ENCODE data around the gene MLLT3. TPM values are rescaled to one million over a fixed set of nuclear protein-coding genes. Genes with fewer than 3 reads are reported as not detected.

The MLLT3 gene
- total RNA-seq, 4 donors from 2014 or later, result 15.1 to 30.5 (median 18.4) TPM

DNA sequence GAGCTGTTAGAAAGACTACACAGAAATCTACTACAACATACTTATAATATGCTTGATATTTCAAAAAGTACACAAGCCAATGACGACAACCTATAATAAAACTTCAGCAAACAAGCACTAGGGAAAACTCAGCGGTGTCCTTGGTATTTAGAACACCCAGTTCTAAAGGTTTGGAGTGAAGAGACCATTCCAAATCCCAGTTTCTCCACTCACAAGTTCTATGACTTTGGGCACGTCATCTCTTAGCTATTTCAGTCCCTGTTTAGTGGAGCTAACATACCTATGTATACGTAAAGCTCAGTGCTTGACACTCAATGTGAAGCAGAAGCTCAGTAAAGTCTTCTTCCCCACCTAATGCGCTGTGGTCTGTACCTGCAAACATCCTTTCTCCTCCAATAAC, 52.8 kb downstream of the MLLT3 start:
- DNase-seq, result no peak
- Histone ChIP-seq H3K27ac (peak overlapping the region in 1 of 4 donors; percentile 3), H3K36me3 (no peaks in the 10 kb centered on the region), H3K27me3 (no peaks in the 10 kb centered on the region), H3K4me1 (peaks cover 0 to 11% (median 1%) of the 10 kb centered on the region in 4 donors), H3K9me3 (no peaks in the 10 kb centered on the region), H3K4me3 (no peak overlapping the region)
- TF ChIP-seq POLR2A (IDR thresholded peaks at IDR 0.05) (no peak), CTCF (IDR thresholded peaks at IDR 0.05) (no peak)

- peaks cover 0 to 18% (median 1%) of the 10 kb centered on the region in 4 donors for H3K4me1 ChIP-seq
- H3K27me3 ChIP-seq, result no peaks in the 10 kb centered on the region
- H3K27ac ChIP-seq, result no peak overlapping the region
- H3K9me3 ChIP-seq, result no peaks in the 10 kb centered on the region
- no peak overlapping the region for H3K4me3 ChIP-seq
- TF ChIP-seq POLR2A (IDR thresholded peaks at IDR 0.05), result no peak
- TF ChIP-seq CTCF (IDR thresholded peaks at IDR 0.05), result no peak
- no peak for DNase-seq
- H3K36me3 ChIP-seq, result no peaks in the 10 kb centered on the region
Observed at GRCh38 chr9:20568400-20568799, 53.9 kb downstream of the MLLT3 start.

DNA sequence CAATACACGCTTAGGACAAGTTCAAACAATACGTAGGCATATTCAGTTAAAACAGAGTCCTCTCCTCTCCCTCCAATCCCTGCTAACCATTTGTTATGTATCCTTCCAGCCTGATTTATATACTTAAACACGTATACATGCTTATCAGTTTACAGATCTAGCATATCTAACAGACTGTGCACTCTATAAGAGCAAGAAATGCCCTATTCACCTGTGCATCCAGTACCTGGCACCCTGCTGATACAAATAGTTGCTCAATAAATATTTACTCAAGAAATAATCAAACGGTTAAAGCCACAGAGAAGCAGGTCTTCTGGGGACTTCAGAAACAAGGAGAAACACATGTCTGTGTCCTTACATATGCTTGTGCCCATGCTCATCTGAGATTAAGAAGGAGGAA, 55.9 kb downstream of the MLLT3 start:
- Histone ChIP-seq H3K27ac (no peak overlapping the region), H3K4me1 (peaks cover 0 to 26% (median 1%) of the 10 kb centered on the region in 4 donors), H3K36me3 (no peaks in the 10 kb centered on the region), H3K4me3 (no peak overlapping the region), H3K27me3 (no peaks in the 10 kb centered on the region), H3K9me3 (no peaks in the 10 kb centered on the region)
- DNase-seq, result no peak
- TF ChIP-seq CTCF (IDR thresholded peaks at IDR 0.05) (no peak), POLR2A (IDR thresholded peaks at IDR 0.05) (no peak)

DNA sequence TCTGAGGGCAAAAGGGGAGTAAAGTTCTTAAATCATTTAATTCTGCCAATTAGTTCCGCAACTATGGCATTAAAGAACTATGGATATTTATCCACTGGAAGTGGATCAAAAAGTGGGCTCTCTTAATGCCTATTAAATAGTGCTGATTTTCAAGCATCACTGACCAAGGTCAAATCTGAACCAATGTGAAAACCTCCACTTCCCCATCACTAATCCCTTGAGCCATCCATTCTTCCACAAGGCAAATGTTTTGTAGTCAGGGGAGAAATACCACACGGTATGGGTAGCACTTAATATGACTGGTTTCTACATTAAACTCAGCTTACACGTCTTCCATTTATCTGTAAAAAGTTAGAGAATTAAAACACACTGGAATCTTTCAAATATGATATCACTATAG, 57.6 kb downstream of the MLLT3 start:
- Histone ChIP-seq H3K9me3 (no peaks in the 10 kb centered on the region), H3K4me1 (peaks cover 0 to 16% (median 0%) of the 10 kb centered on the region in 4 donors)
- no peak for DNase-seq

GRCh38 chr9:20563917-20564316, 58.4 kb downstream of the MLLT3 start:
- Histone ChIP-seq H3K9me3 (no peaks in the 10 kb centered on the region), H3K4me1 (peaks cover 0 to 22% (median 0%) of the 10 kb centered on the region in 4 donors), H3K27me3 (no peaks in the 10 kb centered on the region), H3K36me3 (no peaks in the 10 kb centered on the region), H3K4me3 (no peak overlapping the region), H3K27ac (no peak overlapping the region)
- no peak for DNase-seq
- TF ChIP-seq POLR2A (IDR thresholded peaks at IDR 0.05) (no peak), CTCF (IDR thresholded peaks at IDR 0.05) (no peak)

More for the DNA sequence above, 57.6 kb downstream of the MLLT3 start:
- H3K36me3 ChIP-seq, result no peaks in the 10 kb centered on the region
- H3K4me3 ChIP-seq, result no peak overlapping the region
- no peak for TF ChIP-seq CTCF (IDR thresholded peaks at IDR 0.05)
- TF ChIP-seq POLR2A (IDR thresholded peaks at IDR 0.05), result no peak
- H3K27me3 ChIP-seq, result no peaks in the 10 kb centered on the region
- no peak overlapping the region for H3K27ac ChIP-seq

GRCh38 chr9:20562051-20562450, 60.2 kb downstream of the MLLT3 start:
- Histone ChIP-seq H3K9me3 (no peaks in the 10 kb centered on the region), H3K36me3 (no peaks in the 10 kb centered on the region), H3K4me1 (peaks cover 0 to 33% (median 0%) of the 10 kb centered on the region in 4 donors), H3K4me3 (no peak overlapping the region), H3K27ac (no peak overlapping the region), H3K27me3 (no peaks in the 10 kb centered on the region)
- no peak for DNase-seq
- no peak for TF ChIP-seq POLR2A (IDR thresholded peaks at IDR 0.05)
- TF ChIP-seq CTCF (IDR thresholded peaks at IDR 0.05), result no peak

Measured in Peyer's patch (tissue), 4 donors.